K562 (cell line): ENCODE measurements around the gene OR2H2. TPM values are rescaled to one million over a fixed set of nuclear protein-coding genes. Genes with fewer than 3 reads are reported as not detected.

Experiments used
- ARID1B ChIP-seq: fragments of 450-650 bp; IDR thresholded peaks from 2 replicates; pipeline ENCODE4 v1.6.1; 2016; ENCODE audit warnings: antibody characterized with exemption, mild to moderate bottlenecking, inconsistent platforms
- EP300 ChIP-seq: IDR thresholded peaks from 2 replicates; pipeline ENCODE4 v1.6.1; 2012; ENCODE audit warnings: low read length, improper control_type of control experiment
- MAFK ChIP-seq: IDR thresholded peaks from 2 replicates; pipeline ENCODE4 v1.6.1; 2011; ENCODE audit warnings: low read length, improper control_type of control experiment
- RCOR1 ChIP-seq, 2 experiments: IDR thresholded peaks; 2 replicates each; pipeline ENCODE4 v1.6.1; 2012; ENCODE audit warnings: low read depth in 2 of 2, low read length in 2 of 2, borderline replicate concordance in 1 of 2, improper control_type of control experiment in 1 of 2
- RFX7 ChIP-seq: fragments of 250-450 bp; sonication (Bioruptor Pico); IDR thresholded peaks from 2 replicates; pipeline ENCODE4 v1.5.1; 2021; ENCODE audit warnings: mild to moderate bottlenecking
- SAP30 ChIP-seq: fragments of 200-600 bp; sonication (generic); IDR thresholded peaks from 2 replicates; pipeline ENCODE4 v1.6.1; 2012; ENCODE audit warnings: borderline replicate concordance, low read depth, mild to moderate bottlenecking, moderate library complexity, low read length, control low read depth, inconsistent platforms; ENCODE audit not compliant: insufficient read depth, poor library complexity, severe bottlenecking
- TCF7L2 ChIP-seq: fragments of 150-350 bp; IDR thresholded peaks from 2 replicates; pipeline ENCODE4 v1.6.1; 2016; ENCODE audit warnings: low read depth, mild to moderate bottlenecking, low read length, moderate library complexity
- ZEB2 ChIP-seq: fragments of 450-650 bp; IDR thresholded peaks from 2 replicates; pipeline ENCODE4 v1.6.1; 2016
- polyA plus RNA-seq, 8 experiments: library from polyadenylated mRNA; depleted of rRNA in 4 of 8; stranded (reverse) in 5 of 8; unstranded in 3 of 8; fragments of >200 nt; fragmentation: Nextera tagmentation in 2 of 8; fragmentation: Illumina TruSeq in 1 of 8; extraction: Ambion mirVana in 2 of 8; extraction: Trizol in 1 of 8; gene quantifications; 2 replicates each; pipeline versions ENCODE4 v1.2.1 to v1.2.3, GENCODE V29; 2011 to 2014; ENCODE audit warnings: inconsistent platforms in 1 of 8, missing spikeins in 1 of 8
- total RNA-seq, 7 experiments: library from RNA; depleted of rRNA in 6 of 7; stranded (reverse); fragments of >200 nt in 6 of 7; fragmentation: Illumina TruSeq in 2 of 7; extraction: Trizol in 2 of 7; gene quantifications; 2 replicates each; pipeline versions ENCODE4 v1.2.1 to v1.2.3, GENCODE V29; 2011 to 2021; ENCODE audit warnings: low replicate concordance in 1 of 7
- TF ChIP-seq, protein P1 (sequence below), 2 experiments: fragments of 450-650 bp; IDR thresholded peaks; 2 replicates each; pipeline ENCODE4 v1.6.1; 2018; ENCODE audit warnings: mild to moderate bottlenecking in 2 of 2, low read depth in 1 of 2; ENCODE audit not compliant: partially characterized antibody in 2 of 2
- TF ChIP-seq, protein P2 (sequence below), 2 experiments: IDR thresholded peaks; 2 replicates each; pipeline ENCODE4 v1.6.1; 2011; ENCODE audit warnings: borderline replicate concordance in 1 of 2, control low read depth in 1 of 2, low read depth in 1 of 2, low read length in 1 of 2, mild to moderate bottlenecking in 1 of 2, mixed read lengths in 1 of 2, moderate library complexity in 1 of 2; ENCODE audit not compliant: insufficient read depth in 1 of 2, insufficient read length in 1 of 2, poor library complexity in 1 of 2, severe bottlenecking in 1 of 2; ENCODE audit errors: extremely low read depth in 1 of 2
- TF ChIP-seq, protein P3 (sequence below): fragments of 450-650 bp; formaldehyde crosslinking; conservative IDR thresholded peaks from 2 replicates; pipeline ENCODE4 v1.4.0; 2022; ENCODE audit warnings: mild to moderate bottlenecking, missing genetic modification characterization
- TF ChIP-seq, protein P4 (sequence below): fragments of 450-650 bp; IDR thresholded peaks from 2 replicates; pipeline ENCODE4 v1.6.1; 2018; ENCODE audit not compliant: partially characterized antibody
- TF ChIP-seq, protein P5 (sequence below): fragments of 250-450 bp; sonication (Bioruptor Pico); IDR thresholded peaks from 2 replicates; pipeline ENCODE4 v1.5.0; 2020; ENCODE audit warnings: mild to moderate bottlenecking, borderline replicate concordance

Gene OR2H2
- total and polyA plus RNA-seq, 9 of the 15 experiments (the other 6 are each of a cell fraction or from before 2014, with no cell fraction given) = not detected

DNA sequence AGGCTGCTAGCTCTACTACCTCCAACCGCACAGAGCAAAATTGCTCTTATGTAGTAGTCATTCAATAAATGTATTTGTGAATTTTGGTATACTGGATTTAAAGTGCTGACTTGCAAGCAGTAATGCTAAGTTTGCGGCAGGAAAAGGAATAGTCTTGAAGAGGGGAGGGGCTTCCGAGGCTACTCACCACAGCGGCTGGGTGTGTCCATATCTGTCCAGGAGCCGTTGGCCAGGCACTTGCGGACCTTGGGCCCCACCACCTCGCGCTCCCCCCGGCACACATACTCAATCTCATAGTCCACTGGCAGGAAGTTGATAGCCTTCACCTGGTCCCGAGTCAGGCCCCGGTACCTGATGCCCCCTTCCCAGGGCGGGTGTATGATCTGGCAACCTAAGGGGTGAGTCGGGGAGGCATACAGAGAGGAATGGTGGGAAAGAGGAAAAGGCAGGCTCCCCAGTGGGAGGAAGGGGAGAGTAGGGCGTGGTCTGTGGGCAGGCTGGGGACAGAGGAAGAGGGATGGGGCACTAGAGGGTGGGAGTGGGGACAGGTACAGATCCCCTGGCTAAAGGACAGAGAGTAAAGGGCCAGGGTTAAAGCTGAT is 46.4 kb downstream of the OR2H2 start (continued):
- TF ChIP-seq, protein P1, sequence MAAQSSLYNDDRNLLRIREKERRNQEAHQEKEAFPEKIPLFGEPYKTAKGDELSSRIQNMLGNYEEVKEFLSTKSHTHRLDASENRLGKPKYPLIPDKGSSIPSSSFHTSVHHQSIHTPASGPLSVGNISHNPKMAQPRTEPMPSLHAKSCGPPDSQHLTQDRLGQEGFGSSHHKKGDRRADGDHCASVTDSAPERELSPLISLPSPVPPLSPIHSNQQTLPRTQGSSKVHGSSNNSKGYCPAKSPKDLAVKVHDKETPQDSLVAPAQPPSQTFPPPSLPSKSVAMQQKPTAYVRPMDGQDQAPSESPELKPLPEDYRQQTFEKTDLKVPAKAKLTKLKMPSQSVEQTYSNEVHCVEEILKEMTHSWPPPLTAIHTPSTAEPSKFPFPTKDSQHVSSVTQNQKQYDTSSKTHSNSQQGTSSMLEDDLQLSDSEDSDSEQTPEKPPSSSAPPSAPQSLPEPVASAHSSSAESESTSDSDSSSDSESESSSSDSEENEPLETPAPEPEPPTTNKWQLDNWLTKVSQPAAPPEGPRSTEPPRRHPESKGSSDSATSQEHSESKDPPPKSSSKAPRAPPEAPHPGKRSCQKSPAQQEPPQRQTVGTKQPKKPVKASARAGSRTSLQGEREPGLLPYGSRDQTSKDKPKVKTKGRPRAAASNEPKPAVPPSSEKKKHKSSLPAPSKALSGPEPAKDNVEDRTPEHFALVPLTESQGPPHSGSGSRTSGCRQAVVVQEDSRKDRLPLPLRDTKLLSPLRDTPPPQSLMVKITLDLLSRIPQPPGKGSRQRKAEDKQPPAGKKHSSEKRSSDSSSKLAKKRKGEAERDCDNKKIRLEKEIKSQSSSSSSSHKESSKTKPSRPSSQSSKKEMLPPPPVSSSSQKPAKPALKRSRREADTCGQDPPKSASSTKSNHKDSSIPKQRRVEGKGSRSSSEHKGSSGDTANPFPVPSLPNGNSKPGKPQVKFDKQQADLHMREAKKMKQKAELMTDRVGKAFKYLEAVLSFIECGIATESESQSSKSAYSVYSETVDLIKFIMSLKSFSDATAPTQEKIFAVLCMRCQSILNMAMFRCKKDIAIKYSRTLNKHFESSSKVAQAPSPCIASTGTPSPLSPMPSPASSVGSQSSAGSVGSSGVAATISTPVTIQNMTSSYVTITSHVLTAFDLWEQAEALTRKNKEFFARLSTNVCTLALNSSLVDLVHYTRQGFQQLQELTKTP (IDR thresholded peaks at IDR 0.05; ENCODE audit: low read depth in 1 of 2, partially characterized antibody in 2 of 2) = peak in 1 of 2 experiments; percentile 48
- TF ChIP-seq EP300 (peak; percentile 39; the same call in 1 of the 2 replicates), ARID1B (peak; percentile 59), ZEB2 (peak; percentile 60), RCOR1 (IDR thresholded peaks at IDR 0.05; ENCODE audit: borderline replicate concordance in 1 of 2, low read depth in 2 of 2, low read length in 2 of 2) (peak in 1 of 2 experiments; percentile 64; a peak in 2 of 4 replicates), RFX7 (CRISPR knock-in tag) (no peak), TCF7L2 (peak; percentile 11; the same call in 1 of the 2 replicates), SAP30 (no peak), MAFK (peak; percentile 61)
- TF ChIP-seq, protein P2, sequence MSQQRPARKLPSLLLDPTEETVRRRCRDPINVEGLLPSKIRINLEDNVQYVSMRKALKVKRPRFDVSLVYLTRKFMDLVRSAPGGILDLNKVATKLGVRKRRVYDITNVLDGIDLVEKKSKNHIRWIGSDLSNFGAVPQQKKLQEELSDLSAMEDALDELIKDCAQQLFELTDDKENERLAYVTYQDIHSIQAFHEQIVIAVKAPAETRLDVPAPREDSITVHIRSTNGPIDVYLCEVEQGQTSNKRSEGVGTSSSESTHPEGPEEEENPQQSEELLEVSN (IDR thresholded peaks at IDR 0.05; ENCODE audit: borderline replicate concordance in 1 of 2, extremely low read depth in 1 of 2, insufficient read depth in 1 of 2, insufficient read length in 1 of 2, low read depth in 1 of 2, low read length in 1 of 2, poor library complexity in 1 of 2, severe bottlenecking in 1 of 2) = peak in 1 of 2 experiments; percentile 8
- TF ChIP-seq, protein P3, sequence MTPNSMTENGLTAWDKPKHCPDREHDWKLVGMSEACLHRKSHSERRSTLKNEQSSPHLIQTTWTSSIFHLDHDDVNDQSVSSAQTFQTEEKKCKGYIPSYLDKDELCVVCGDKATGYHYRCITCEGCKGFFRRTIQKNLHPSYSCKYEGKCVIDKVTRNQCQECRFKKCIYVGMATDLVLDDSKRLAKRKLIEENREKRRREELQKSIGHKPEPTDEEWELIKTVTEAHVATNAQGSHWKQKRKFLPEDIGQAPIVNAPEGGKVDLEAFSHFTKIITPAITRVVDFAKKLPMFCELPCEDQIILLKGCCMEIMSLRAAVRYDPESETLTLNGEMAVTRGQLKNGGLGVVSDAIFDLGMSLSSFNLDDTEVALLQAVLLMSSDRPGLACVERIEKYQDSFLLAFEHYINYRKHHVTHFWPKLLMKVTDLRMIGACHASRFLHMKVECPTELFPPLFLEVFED (CRISPR knock-in tag) = 0 out of 2 replicates have a peak, but pooled peaks have one; percentile 65
- TF ChIP-seq, protein P4, sequence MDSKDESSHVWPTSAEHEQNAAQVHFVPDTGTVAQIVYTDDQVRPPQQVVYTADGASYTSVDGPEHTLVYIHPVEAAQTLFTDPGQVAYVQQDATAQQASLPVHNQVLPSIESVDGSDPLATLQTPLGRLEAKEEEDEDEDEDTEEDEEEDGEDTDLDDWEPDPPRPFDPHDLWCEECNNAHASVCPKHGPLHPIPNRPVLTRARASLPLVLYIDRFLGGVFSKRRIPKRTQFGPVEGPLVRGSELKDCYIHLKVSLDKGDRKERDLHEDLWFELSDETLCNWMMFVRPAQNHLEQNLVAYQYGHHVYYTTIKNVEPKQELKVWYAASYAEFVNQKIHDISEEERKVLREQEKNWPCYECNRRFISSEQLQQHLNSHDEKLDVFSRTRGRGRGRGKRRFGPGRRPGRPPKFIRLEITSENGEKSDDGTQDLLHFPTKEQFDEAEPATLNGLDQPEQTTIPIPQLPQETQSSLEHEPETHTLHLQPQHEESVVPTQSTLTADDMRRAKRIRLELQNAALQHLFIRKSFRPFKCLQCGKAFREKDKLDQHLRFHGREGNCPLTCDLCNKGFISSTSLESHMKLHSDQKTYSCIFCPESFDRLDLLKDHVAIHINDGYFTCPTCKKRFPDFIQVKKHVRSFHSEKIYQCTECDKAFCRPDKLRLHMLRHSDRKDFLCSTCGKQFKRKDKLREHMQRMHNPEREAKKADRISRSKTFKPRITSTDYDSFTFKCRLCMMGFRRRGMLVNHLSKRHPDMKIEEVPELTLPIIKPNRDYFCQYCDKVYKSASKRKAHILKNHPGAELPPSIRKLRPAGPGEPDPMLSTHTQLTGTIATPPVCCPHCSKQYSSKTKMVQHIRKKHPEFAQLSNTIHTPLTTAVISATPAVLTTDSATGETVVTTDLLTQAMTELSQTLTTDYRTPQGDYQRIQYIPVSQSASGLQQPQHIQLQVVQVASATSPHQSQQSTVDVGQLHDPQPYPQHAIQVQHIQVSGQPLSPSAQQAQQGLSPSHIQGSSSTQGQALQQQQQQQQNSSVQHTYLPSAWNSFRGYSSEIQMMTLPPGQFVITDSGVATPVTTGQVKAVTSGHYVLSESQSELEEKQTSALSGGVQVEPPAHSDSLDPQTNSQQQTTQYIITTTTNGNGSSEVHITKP = peak; percentile 93
- TF ChIP-seq, protein P5, sequence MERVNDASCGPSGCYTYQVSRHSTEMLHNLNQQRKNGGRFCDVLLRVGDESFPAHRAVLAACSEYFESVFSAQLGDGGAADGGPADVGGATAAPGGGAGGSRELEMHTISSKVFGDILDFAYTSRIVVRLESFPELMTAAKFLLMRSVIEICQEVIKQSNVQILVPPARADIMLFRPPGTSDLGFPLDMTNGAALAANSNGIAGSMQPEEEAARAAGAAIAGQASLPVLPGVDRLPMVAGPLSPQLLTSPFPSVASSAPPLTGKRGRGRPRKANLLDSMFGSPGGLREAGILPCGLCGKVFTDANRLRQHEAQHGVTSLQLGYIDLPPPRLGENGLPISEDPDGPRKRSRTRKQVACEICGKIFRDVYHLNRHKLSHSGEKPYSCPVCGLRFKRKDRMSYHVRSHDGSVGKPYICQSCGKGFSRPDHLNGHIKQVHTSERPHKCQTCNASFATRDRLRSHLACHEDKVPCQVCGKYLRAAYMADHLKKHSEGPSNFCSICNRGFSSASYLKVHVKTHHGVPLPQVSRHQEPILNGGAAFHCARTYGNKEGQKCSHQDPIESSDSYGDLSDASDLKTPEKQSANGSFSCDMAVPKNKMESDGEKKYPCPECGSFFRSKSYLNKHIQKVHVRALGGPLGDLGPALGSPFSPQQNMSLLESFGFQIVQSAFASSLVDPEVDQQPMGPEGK (CRISPR knock-in tag) = peak; percentile 46; the same call in 1 of the 2 replicates
